ENCODE results near the gene ADGRA1. TPM values are rescaled to one million over a fixed set of nuclear protein-coding genes. Genes with fewer than 3 reads are reported as not detected.
A peak's percentile ranks its signal among the peaks of the same experiment; 100 is the strongest.

The ADGRA1 gene
- total and polyA plus RNA-seq, 7 experiments from 2014 or later = not detected

GRCh38 chr10:133114726-133115452 is 27.2 kb downstream of the ADGRA1 start:
- intact Hi-C loops (cut with micrococcal nuclease) = no loop called here
- peaks cover 0 to 22% (median 6%) of the 10 kb centered on the region in 11 donors for H3K9me3 Mint-ChIP-seq

GRCh38 chr10:133115453-133115842 is 27.7 kb downstream of the ADGRA1 start:
- no peaks in the 10 kb centered on the region for H3K4me1 Mint-ChIP-seq
- peaks cover 0 to 5% (median 0%) of the 10 kb centered on the region in 5 donors for H3K27me3 Mint-ChIP-seq
- intact Hi-C loops (cut with micrococcal nuclease) = no loop called here
- Histone ChIP-seq H3K9me3 (ENCODE audit: control insufficient read depth in 2 of 3, low read length in 3 of 3) (no peaks in the 10 kb centered on the region), H3K36me3 (ENCODE audit: control insufficient read depth in 2 of 3, insufficient read depth in 3 of 3, low read length in 3 of 3) (no peaks in the 10 kb centered on the region), H3K27me3 (ENCODE audit: control insufficient read depth in 2 of 2, insufficient read depth in 2 of 2, low read length in 2 of 2) (no peaks in the 10 kb centered on the region), H3K4me1 (ENCODE audit: control insufficient read depth in 2 of 2, insufficient read depth in 2 of 2, low read length in 2 of 2) (no peaks in the 10 kb centered on the region), H3K27ac (ENCODE audit: low read depth, low read length) (no peak overlapping the region), H3K4me3 (ENCODE audit: low read length) (no peak overlapping the region)
- no peak overlapping the region for H3K4me3 Mint-ChIP-seq
- ATAC-seq (no peak), DNase-seq (peak in 1 of 9 donors; percentile 3)
- CTCF ChIA-PET = no interaction called here
- H3K36me3 Mint-ChIP-seq = peaks cover 0 to 4% (median 2%) of the 10 kb centered on the region in 5 donors
- peaks cover 0 to 19% (median 6%) of the 10 kb centered on the region in 11 donors for H3K9me3 Mint-ChIP-seq
- no peak overlapping the region for H3K27ac Mint-ChIP-seq
- POLR2A ChIA-PET = no interaction called here

More at GRCh38 chr10:133114726-133115452, 27.2 kb downstream of the ADGRA1 start:
- ChIA-PET CTCF (no interaction called here), POLR2A (no interaction called here)
- Histone ChIP-seq H3K4me3 (ENCODE audit: low read length) (no peak overlapping the region), H3K4me1 (ENCODE audit: control insufficient read depth in 2 of 2, insufficient read depth in 2 of 2, low read length in 2 of 2) (no peaks in the 10 kb centered on the region), H3K27ac (ENCODE audit: low read depth, low read length) (no peak overlapping the region), H3K27me3 (ENCODE audit: control insufficient read depth in 2 of 2, insufficient read depth in 2 of 2, low read length in 2 of 2) (no peaks in the 10 kb centered on the region), H3K9me3 (ENCODE audit: control insufficient read depth in 2 of 3, low read length in 3 of 3) (no peaks in the 10 kb centered on the region), H3K36me3 (ENCODE audit: control insufficient read depth in 2 of 3, insufficient read depth in 3 of 3, low read length in 3 of 3) (no peaks in the 10 kb centered on the region)
- Mint-ChIP-seq H3K27ac (no peak overlapping the region), H3K4me3 (no peak overlapping the region), H3K36me3 (peaks cover 0 to 4% (median 0%) of the 10 kb centered on the region in 5 donors), H3K27me3 (peaks cover 0 to 6% (median 0%) of the 10 kb centered on the region in 5 donors), H3K4me1 (no peaks in the 10 kb centered on the region)
- no peak for ATAC-seq
- peak in 1 of 9 donors; percentile 1 for DNase-seq

GRCh38 chr10:133115976-133116375 is 28.3 kb downstream of the ADGRA1 start:
- peaks cover 0 to 15% (median 6%) of the 10 kb centered on the region in 11 donors for H3K9me3 Mint-ChIP-seq
- intact Hi-C loops (cut with micrococcal nuclease) = no loop called here
- no peaks in the 10 kb centered on the region for H3K27me3 ChIP-seq (ENCODE audit: control insufficient read depth in 2 of 2, insufficient read depth in 2 of 2, low read length in 2 of 2)
- ChIA-PET POLR2A (no interaction called here), CTCF (no interaction called here)
- H3K36me3 Mint-ChIP-seq = peaks cover 0 to 4% (median 2%) of the 10 kb centered on the region in 5 donors
- no peak overlapping the region for H3K27ac Mint-ChIP-seq
- ATAC-seq (no peak), DNase-seq (peak in 1 of 9 donors; percentile 3)
- no peaks in the 10 kb centered on the region for H3K36me3 ChIP-seq (ENCODE audit: control insufficient read depth in 2 of 3, insufficient read depth in 3 of 3, low read length in 3 of 3)
- no peak overlapping the region for H3K27ac ChIP-seq (ENCODE audit: low read depth, low read length)
- H3K9me3 ChIP-seq (ENCODE audit: control insufficient read depth in 2 of 3, low read length in 3 of 3) = no peaks in the 10 kb centered on the region
- no peak overlapping the region for H3K4me3 Mint-ChIP-seq
- H3K4me3 ChIP-seq (ENCODE audit: low read length) = no peak overlapping the region
- no peaks in the 10 kb centered on the region for H3K4me1 ChIP-seq (ENCODE audit: control insufficient read depth in 2 of 2, insufficient read depth in 2 of 2, low read length in 2 of 2)
- no peaks in the 10 kb centered on the region for H3K4me1 Mint-ChIP-seq
- peaks cover 0 to 5% (median 0%) of the 10 kb centered on the region in 5 donors for H3K27me3 Mint-ChIP-seq

GRCh38 chr10:133116455-133116854 is 28.7 kb downstream of the ADGRA1 start:
- no peak for ATAC-seq
- POLR2A ChIA-PET = no interaction called here

GRCh38 chr10:133117036-133117687 is 29.4 kb downstream of the ADGRA1 start:
- Mint-ChIP-seq H3K27me3 (peaks cover 0 to 5% (median 0%) of the 10 kb centered on the region in 5 donors), H3K4me3 (no peak overlapping the region), H3K9me3 (peaks cover 0 to 15% (median 6%) of the 10 kb centered on the region in 11 donors), H3K36me3 (peaks cover 0 to 4% (median 2%) of the 10 kb centered on the region in 5 donors), H3K27ac (no peak overlapping the region), H3K4me1 (no peaks in the 10 kb centered on the region)
- DNase-seq = peak in 1 of 9 donors; percentile 2
- ChIA-PET POLR2A (no interaction called here), CTCF (no interaction called here)
- no peaks in the 10 kb centered on the region for H3K4me1 ChIP-seq (ENCODE audit: control insufficient read depth in 2 of 2, insufficient read depth in 2 of 2, low read length in 2 of 2)
- intact Hi-C loops (cut with micrococcal nuclease) = no loop called here
- no peak for ATAC-seq
- H3K27me3 ChIP-seq (ENCODE audit: control insufficient read depth in 2 of 2, insufficient read depth in 2 of 2, low read length in 2 of 2) = no peaks in the 10 kb centered on the region
- H3K36me3 ChIP-seq (ENCODE audit: control insufficient read depth in 2 of 3, insufficient read depth in 3 of 3, low read length in 3 of 3) = no peaks in the 10 kb centered on the region
- no peak overlapping the region for H3K4me3 ChIP-seq (ENCODE audit: low read length)
- no peak overlapping the region for H3K27ac ChIP-seq (ENCODE audit: low read depth, low read length)
- H3K9me3 ChIP-seq (ENCODE audit: control insufficient read depth in 2 of 3, low read length in 3 of 3) = no peaks in the 10 kb centered on the region

More at GRCh38 chr10:133116455-133116854, 28.7 kb downstream of the ADGRA1 start:
- DNase-seq = no peak
- Histone ChIP-seq H3K27me3 (ENCODE audit: control insufficient read depth in 2 of 2, insufficient read depth in 2 of 2, low read length in 2 of 2) (no peaks in the 10 kb centered on the region), H3K4me3 (ENCODE audit: low read length) (no peak overlapping the region), H3K9me3 (ENCODE audit: control insufficient read depth in 2 of 3, low read length in 3 of 3) (no peaks in the 10 kb centered on the region), H3K36me3 (ENCODE audit: control insufficient read depth in 2 of 3, insufficient read depth in 3 of 3, low read length in 3 of 3) (no peaks in the 10 kb centered on the region), H3K27ac (ENCODE audit: low read depth, low read length) (no peak overlapping the region), H3K4me1 (ENCODE audit: control insufficient read depth in 2 of 2, insufficient read depth in 2 of 2, low read length in 2 of 2) (no peaks in the 10 kb centered on the region)
- no peak overlapping the region for H3K4me3 Mint-ChIP-seq
- intact Hi-C loops (cut with micrococcal nuclease) = no loop called here
- H3K27ac Mint-ChIP-seq = no peak overlapping the region
- H3K36me3 Mint-ChIP-seq = peaks cover 0 to 4% (median 2%) of the 10 kb centered on the region in 5 donors
- no peaks in the 10 kb centered on the region for H3K4me1 Mint-ChIP-seq
- peaks cover 0 to 5% (median 0%) of the 10 kb centered on the region in 5 donors for H3K27me3 Mint-ChIP-seq
- CTCF ChIA-PET = no interaction called here
- H3K9me3 Mint-ChIP-seq = peaks cover 0 to 15% (median 6%) of the 10 kb centered on the region in 11 donors

GRCh38 chr10:133117688-133118071 is 30.0 kb downstream of the ADGRA1 start:
- H3K4me1 Mint-ChIP-seq = no peaks in the 10 kb centered on the region
- no peak overlapping the region for H3K27ac Mint-ChIP-seq
- DNase-seq (no peak), ATAC-seq (no peak)
- no peaks in the 10 kb centered on the region for H3K9me3 ChIP-seq (ENCODE audit: control insufficient read depth in 2 of 3, low read length in 3 of 3)
- no peak overlapping the region for H3K4me3 Mint-ChIP-seq
- H3K9me3 Mint-ChIP-seq = peaks cover 0 to 15% (median 6%) of the 10 kb centered on the region in 11 donors
- intact Hi-C loops (cut with micrococcal nuclease) = no loop called here
- no peaks in the 10 kb centered on the region for H3K4me1 ChIP-seq (ENCODE audit: control insufficient read depth in 2 of 2, insufficient read depth in 2 of 2, low read length in 2 of 2)
- no peaks in the 10 kb centered on the region for H3K36me3 ChIP-seq (ENCODE audit: control insufficient read depth in 2 of 3, insufficient read depth in 3 of 3, low read length in 3 of 3)
- ChIA-PET CTCF (no interaction called here), POLR2A (no interaction called here)
- peaks cover 0 to 4% (median 2%) of the 10 kb centered on the region in 5 donors for H3K36me3 Mint-ChIP-seq
- H3K27me3 Mint-ChIP-seq = peaks cover 0 to 6% (median 0%) of the 10 kb centered on the region in 5 donors
- no peaks in the 10 kb centered on the region for H3K27me3 ChIP-seq (ENCODE audit: control insufficient read depth in 2 of 2, insufficient read depth in 2 of 2, low read length in 2 of 2)
- H3K4me3 ChIP-seq (ENCODE audit: low read length) = no peak overlapping the region
- no peak overlapping the region for H3K27ac ChIP-seq (ENCODE audit: low read depth, low read length)

Data from naive thymus-derived CD4-positive, alpha-beta T cell (primary cell).